ENCODE results near the gene KITLG.
"Not testable (repeated sequence)": the region's sequence is repeated elsewhere in the genome, so short reads cannot be mapped to it uniquely, and the experiment has no call there.

KITLG gene

DNA sequence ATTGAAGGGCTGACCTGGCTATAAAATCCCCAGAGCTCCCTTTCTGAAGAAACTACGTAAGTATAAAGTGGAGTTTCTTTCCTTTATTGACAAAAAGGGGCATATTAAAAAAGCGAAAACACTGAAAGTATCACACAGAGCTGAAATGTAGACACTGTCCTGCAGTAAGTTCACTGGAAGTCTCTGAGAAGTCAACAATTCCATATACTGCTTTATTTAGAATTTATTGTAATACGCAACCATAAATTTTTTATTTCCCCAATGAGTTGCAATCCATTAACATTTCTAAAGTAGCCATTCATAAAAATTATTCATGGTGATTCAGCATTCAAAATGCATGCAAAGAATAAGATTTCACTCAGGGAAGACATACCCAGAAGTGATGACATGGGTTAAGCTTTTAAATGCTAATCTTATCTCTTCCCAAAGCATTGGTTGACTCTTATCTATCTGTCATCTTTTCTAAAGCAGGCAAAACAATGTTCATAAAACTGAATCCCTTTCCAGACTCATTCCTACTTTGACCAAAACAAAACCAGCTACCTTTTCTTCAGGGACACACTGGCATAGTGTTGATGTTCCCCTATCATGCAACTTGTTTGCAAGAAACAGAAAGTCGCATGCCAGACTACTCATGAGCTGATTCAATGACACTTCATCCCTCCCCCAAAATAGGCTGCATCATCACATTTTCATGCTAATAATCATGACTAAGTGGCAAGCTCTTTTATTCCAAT lies 17.3 kb downstream of the KITLG start:
- no peaks in the 10 kb centered on the region for H3K36me3 Mint-ChIP-seq (ENCODE audit: low read depth)
- no peaks in the 10 kb centered on the region for H3K9me3 Mint-ChIP-seq
- H3K27me3 Mint-ChIP-seq (ENCODE audit: low read depth): no peaks in the 10 kb centered on the region
- no peak overlapping the region for H3K27ac Mint-ChIP-seq
- no peak overlapping the region for H3K4me3 Mint-ChIP-seq
- H3K4me1 Mint-ChIP-seq (ENCODE audit: low read depth): no peaks in the 10 kb centered on the region

DNA sequence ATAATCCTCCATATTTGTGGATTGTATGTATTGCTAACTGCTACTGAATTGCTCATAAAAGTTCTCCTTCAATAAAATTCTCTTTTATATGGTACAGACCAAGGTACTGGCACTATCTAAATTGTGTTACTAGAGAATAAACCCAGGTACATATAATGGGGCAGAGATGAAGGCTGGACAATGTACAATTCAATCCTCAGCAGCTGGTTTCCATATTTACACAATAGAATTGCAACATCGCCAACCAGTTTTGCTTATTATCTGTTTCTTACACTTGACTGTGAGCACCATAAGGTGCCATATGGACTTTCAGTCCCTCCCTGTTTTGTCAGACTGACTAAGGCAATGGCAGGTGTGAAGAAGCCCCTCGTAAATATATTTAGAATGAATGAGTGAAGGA lies 18.1 kb downstream of the KITLG start:
- Mint-ChIP-seq H3K9me3 (no peaks in the 10 kb centered on the region), H3K36me3 (ENCODE audit: low read depth) (no peaks in the 10 kb centered on the region), H3K27me3 (ENCODE audit: low read depth) (no peaks in the 10 kb centered on the region), H3K4me1 (ENCODE audit: low read depth) (no peaks in the 10 kb centered on the region), H3K27ac (no peak overlapping the region), H3K4me3 (no peak overlapping the region)

DNA sequence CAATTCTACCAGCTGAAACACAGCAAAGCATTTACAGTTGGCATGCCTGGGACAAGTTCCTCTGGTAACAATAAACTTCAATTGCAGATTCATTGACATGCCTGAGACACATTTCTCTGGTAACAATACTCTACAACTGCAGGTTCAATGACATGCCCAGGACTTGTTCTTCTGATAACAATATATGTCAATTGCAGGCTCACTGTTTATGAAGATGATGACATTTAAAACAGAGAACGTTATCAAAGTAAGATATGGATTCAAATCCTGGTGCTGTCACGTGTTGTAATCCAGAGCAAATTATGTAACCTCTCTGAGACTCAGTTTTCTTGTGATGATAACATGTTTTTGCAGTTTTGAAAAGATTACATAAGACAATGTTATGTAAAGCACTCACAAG lies 20.5 kb downstream of the KITLG start:
- H3K36me3 Mint-ChIP-seq (ENCODE audit: low read depth): no peaks in the 10 kb centered on the region
- no peaks in the 10 kb centered on the region for H3K9me3 Mint-ChIP-seq
- no peaks in the 10 kb centered on the region for H3K4me1 Mint-ChIP-seq (ENCODE audit: low read depth)
- H3K27ac Mint-ChIP-seq: no peak overlapping the region
- H3K4me3 Mint-ChIP-seq: no peak overlapping the region
- H3K27me3 Mint-ChIP-seq (ENCODE audit: low read depth): no peaks in the 10 kb centered on the region

DNA sequence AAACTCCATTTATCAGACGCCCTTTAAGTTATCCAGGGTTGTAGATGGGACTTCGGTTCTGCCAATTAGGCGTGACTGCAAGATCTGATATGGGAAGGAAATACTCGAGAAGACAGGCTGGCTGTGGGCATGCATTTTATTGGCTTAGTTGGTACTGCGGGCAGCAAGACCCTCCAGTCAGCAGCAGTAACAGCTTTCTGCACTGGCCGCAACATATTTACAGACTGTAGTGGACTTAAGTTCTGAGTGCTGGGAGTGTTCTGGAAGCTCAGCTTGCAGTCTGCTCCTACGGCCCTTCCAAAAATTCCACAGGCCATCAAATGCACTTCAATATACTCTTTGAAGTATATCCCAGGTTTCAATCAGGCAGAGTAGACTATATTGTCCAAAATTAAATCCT lies 21.1 kb downstream of the KITLG start:
- Mint-ChIP-seq H3K4me3 (no peak overlapping the region), H3K27ac (no peak overlapping the region), H3K9me3 (no peaks in the 10 kb centered on the region), H3K27me3 (ENCODE audit: low read depth) (no peaks in the 10 kb centered on the region), H3K36me3 (ENCODE audit: low read depth) (no peaks in the 10 kb centered on the region), H3K4me1 (ENCODE audit: low read depth) (no peaks in the 10 kb centered on the region)

DNA sequence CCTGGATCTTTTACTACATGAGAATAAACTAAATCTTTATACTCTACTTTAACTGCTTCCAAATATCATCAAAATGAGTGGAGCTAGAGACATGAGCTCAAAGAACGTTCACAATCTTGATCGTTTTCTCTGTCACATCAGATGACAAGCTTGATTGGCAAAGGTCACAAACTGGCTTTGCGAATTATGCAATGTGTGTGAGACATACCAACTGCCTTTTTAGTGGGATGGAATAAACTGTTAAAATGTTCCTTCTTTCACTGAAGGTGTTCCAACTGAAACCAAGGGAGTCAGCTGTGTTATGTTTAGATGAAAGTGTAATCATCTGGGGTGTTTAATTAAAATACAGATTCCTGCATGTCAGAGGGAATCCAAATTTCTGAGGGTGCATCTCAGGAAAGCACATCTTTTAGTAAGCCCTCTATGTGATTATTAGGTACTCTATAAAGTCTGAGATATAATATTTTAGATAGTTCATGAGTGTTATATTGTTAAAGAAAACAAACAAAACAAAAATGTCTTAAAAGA lies 21.9 kb downstream of the KITLG start:
- H3K36me3 Mint-ChIP-seq (ENCODE audit: low read depth): no peaks in the 10 kb centered on the region
- no peak overlapping the region for H3K4me3 Mint-ChIP-seq
- H3K27me3 Mint-ChIP-seq (ENCODE audit: low read depth): no peaks in the 10 kb centered on the region
- H3K9me3 Mint-ChIP-seq: no peaks in the 10 kb centered on the region
- H3K4me1 Mint-ChIP-seq (ENCODE audit: low read depth): no peaks in the 10 kb centered on the region
- H3K27ac Mint-ChIP-seq: no peak overlapping the region

DNA sequence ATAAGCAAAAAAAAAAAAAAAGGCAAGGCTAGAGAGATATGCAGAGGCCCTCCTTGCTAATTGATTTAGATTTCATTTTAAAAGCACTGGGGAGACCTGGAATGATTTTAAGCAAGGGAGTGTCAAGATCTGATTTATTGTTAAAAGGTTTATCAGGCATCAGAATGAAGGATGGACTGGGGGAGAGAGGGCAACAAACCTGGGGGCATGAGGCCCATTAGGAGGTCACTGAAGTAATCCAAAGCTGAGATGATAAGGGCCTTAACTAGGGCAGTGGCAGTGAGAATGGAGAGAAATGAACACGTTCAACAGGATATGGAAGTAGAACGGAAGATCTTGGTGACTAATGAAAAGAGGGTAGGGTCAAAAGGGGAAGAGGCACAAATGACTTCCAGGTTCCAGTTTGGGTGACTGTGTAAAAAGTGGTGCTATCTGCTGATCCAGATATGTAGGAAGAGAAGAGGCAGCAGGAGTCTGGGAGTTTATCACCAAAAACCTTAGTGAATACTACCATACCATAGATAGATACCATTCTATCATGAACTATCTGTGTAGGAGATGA lies 24.0 kb downstream of the KITLG start:
- Mint-ChIP-seq H3K4me3 (no peak overlapping the region), H3K9me3 (no peaks in the 10 kb centered on the region), H3K27me3 (ENCODE audit: low read depth) (no peaks in the 10 kb centered on the region), H3K36me3 (ENCODE audit: low read depth) (no peaks in the 10 kb centered on the region), H3K27ac (no peak overlapping the region), H3K4me1 (ENCODE audit: low read depth) (no peaks in the 10 kb centered on the region)

DNA sequence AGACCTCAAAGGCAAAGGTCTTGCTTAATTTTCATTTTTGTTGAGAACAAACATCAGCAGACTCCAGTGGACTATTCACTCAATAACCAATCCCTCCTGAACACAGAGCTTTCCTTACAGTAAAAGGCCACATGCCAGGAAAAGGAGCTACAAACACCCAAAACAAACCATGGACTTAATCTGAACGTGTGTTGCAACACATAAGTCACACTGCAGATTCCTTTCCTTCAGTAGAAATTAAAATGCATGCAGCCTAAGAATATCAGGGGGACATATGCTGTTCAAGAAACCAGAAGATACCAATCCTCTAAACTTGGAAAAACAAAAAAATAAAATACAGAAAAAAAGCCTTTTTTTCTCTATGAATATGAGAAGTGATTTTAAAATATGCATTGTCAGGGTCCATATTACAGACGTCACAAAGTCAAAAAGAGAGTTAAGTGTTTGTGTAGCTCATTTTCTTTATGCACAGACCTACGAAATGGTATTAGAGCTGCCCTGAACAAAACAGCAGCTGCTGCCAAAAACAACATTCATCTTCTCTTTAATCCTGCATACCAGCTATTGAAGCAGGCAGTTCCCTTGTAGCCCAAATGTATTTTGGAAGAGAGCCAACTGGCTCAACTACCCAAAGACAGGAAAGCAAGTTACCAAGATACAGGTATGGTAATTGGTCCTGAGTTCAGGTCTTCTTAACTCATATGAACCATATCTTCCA lies 26.2 kb downstream of the KITLG start:
- H3K27ac Mint-ChIP-seq: no peak overlapping the region
- H3K27me3 Mint-ChIP-seq (ENCODE audit: low read depth): no peaks in the 10 kb centered on the region
- H3K36me3 Mint-ChIP-seq (ENCODE audit: low read depth): no peaks in the 10 kb centered on the region
- no peaks in the 10 kb centered on the region for H3K4me1 Mint-ChIP-seq (ENCODE audit: low read depth)
- no peaks in the 10 kb centered on the region for H3K9me3 Mint-ChIP-seq
- no peak overlapping the region for H3K4me3 Mint-ChIP-seq

DNA sequence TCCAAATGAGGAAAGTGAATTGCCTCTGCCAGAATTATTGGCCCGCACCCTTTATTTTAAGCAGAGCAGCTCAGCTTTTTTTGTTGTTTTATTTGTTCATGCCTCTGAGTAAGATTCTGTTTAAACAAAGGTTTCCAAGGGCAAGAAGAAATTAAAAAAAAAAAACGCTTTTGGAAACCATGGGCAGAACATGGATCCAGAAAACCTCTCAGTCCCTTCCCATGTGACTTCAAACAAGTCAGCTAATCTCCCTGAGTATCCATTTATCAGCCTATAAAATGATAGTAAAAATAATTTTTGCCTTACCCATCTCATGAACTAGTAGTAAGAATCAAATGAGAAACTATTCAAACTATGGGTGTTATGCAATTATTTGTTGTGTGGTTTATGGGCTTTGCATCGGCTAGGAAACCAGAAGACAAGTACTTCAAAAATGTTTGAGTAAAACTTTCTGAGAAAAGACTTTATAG lies 27.6 kb downstream of the KITLG start:
- Mint-ChIP-seq H3K9me3 (no peaks in the 10 kb centered on the region), H3K36me3 (ENCODE audit: low read depth) (no peaks in the 10 kb centered on the region), H3K27me3 (ENCODE audit: low read depth) (no peaks in the 10 kb centered on the region)

DNA sequence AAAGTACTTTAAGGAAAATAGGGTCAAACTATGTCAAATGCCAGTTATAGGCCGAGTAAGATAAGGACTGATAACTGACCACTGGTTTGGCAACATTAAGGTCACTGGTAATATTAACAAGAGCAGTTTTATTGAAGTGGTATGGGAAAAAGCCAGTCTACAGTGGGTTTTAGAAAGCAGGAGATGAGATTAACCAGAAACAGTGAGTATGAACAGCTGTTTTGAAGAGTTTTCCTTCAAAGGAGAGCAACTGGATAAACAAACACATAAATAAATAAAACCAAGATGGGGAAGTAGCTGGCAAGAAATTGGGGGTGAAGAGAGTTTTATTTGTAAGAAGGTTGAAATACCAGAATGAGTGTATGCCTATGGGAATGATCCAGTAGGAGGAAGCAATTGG lies 30.3 kb downstream of the KITLG start:
- Mint-ChIP-seq H3K36me3 (ENCODE audit: low read depth) (no peaks in the 10 kb centered on the region), H3K27ac (no peak overlapping the region), H3K4me1 (ENCODE audit: low read depth) (no peaks in the 10 kb centered on the region), H3K9me3 (no peaks in the 10 kb centered on the region), H3K27me3 (ENCODE audit: low read depth) (no peaks in the 10 kb centered on the region), H3K4me3 (no peak overlapping the region)

More for the DNA sequence above, 27.6 kb downstream of the KITLG start:
- Mint-ChIP-seq H3K4me3 (no peak overlapping the region), H3K27ac (no peak overlapping the region), H3K4me1 (ENCODE audit: low read depth) (no peaks in the 10 kb centered on the region)

DNA sequence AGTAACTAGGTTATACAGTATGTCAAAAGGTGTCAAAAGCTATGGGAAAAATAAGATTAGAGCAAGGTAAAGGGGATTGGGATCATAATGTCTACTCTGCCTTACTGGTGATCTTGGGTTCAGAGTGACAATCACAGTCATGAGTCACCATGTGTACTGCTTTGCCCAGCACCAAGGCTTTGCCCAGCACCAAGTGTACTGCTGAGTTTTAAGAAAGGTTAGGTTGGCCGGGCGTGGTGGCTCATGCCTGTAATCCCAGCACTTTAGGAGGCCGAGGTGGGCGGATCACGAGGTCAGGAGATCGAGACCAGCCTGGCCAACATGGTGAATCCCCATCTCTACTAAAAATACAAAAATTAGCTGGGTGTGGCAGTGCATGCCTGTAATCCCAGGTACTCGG lies 32.3 kb downstream of the KITLG start:
- not testable (repeated sequence) for H3K36me3 Mint-ChIP-seq (ENCODE audit: low read depth); H3K9me3 Mint-ChIP-seq; H3K27ac Mint-ChIP-seq; H3K4me1 Mint-ChIP-seq (ENCODE audit: low read depth); H3K27me3 Mint-ChIP-seq (ENCODE audit: low read depth); H3K4me3 Mint-ChIP-seq

DNA sequence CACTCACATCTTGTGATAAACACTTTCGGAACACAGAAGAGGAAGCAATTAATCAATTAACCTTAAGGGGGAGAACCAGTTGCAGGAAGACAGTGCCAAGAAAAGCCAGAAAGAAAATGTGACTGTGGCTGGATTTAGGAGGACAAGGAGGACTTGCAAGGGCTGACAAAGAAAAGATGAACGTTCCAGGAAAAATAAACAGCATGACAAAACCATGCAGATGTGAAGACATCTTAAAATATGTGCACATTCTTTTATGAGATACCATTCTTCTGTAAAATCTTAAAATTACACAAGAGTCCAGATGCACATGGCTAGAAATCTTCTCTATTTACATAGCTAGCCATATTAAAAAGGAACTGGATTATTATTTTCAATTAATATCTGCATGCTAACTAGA lies 33.4 kb downstream of the KITLG start:
- Mint-ChIP-seq H3K27me3 (ENCODE audit: low read depth) (no peaks in the 10 kb centered on the region), H3K4me1 (ENCODE audit: low read depth) (no peaks in the 10 kb centered on the region), H3K27ac (no peak overlapping the region), H3K36me3 (ENCODE audit: low read depth) (no peaks in the 10 kb centered on the region), H3K9me3 (no peaks in the 10 kb centered on the region), H3K4me3 (no peak overlapping the region)

DNA sequence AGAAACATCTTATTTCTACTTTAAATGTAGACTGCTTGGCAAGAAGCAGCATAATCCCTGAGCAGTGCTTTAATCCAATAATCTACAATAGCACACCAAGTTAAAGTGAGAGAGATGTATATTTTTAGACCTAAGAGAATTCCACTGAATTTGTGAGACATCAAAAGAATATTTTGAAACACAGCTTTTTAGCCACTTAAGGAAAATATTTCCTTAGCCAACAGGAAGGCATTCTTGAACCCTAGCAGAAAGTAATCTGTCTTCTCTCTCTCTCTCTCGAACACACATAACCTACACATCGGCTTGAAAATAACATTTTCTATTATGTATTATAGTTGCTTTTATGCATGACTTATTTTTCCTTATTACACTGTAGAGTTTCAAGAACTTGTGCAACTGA lies 34.0 kb downstream of the KITLG start:
- Mint-ChIP-seq H3K36me3 (ENCODE audit: low read depth) (no peaks in the 10 kb centered on the region), H3K4me3 (no peak overlapping the region), H3K4me1 (ENCODE audit: low read depth) (no peaks in the 10 kb centered on the region), H3K27me3 (ENCODE audit: low read depth) (no peaks in the 10 kb centered on the region), H3K9me3 (no peaks in the 10 kb centered on the region), H3K27ac (no peak overlapping the region)

DNA sequence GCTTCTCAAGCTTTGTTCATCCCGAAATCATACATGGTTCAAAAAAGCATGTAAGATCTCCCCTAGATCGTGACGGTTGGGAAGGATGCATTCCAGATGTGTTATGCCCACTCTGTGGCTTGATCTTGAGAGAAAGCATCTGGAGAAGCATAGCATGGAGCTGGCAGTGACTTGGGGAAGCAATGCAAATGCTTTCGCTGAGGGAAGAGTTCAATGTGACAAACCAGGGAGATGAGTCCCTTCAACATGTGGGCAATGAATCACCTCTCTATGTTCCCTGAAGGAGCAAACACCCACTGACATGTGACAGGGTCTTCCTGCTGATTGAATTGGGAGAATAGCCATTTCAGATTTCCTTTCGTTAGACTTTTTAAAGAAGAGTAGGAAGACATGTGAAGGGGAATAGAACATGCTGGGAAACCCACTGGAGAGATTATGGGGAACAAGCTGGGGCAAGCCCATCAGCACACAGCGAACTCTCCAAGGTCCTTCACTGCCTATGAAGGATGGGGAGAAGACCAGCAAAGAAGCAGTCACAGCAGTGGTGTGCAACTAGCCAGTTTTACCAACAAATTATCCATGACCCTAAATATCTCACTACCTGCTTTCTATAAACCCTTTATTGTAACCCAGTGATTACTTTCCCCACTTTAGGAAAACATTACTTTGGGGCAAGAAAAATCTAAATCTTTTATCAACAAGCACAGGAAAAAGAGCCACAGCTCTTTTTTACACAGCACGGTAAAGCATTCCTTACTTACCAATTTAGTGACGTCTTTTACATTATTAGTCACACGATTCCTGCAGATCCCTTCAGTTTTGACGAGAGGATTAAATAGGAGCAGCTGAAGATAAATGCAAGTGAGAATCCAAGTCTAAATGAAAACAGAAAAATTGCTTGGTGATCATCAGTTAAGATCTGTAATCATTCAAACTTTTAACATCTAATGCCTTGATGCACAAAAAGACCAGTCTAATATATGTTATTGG lies 35.0 kb downstream of the KITLG start:
- H3K4me1 Mint-ChIP-seq (ENCODE audit: low read depth): no peaks in the 10 kb centered on the region
- no peaks in the 10 kb centered on the region for H3K27me3 Mint-ChIP-seq (ENCODE audit: low read depth)
- no peak overlapping the region for H3K27ac Mint-ChIP-seq
- H3K4me3 Mint-ChIP-seq: no peak overlapping the region
- no peaks in the 10 kb centered on the region for H3K9me3 Mint-ChIP-seq
- no peaks in the 10 kb centered on the region for H3K36me3 Mint-ChIP-seq (ENCODE audit: low read depth)

DNA sequence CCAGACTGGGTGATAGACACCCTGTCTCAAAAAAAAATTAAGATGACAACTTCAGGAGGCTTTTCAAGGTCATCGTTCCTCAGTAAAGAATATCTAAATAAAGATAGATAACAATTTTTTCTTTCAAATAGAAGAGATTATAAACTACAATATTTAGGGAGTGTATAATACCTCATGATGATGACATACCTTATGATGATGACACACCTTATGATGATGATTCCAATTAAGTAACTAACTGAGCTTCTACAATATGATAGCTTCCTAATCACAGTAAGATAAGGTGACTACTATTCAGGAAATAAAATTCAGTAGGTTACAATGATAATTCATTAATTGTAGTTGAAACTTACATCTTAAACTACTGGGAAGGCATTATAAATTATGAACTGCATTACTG lies 40.4 kb downstream of the KITLG start:
- H3K27me3 Mint-ChIP-seq (ENCODE audit: low read depth): no peaks in the 10 kb centered on the region
- no peaks in the 10 kb centered on the region for H3K9me3 Mint-ChIP-seq
- no peaks in the 10 kb centered on the region for H3K4me1 Mint-ChIP-seq (ENCODE audit: low read depth)
- no peak overlapping the region for H3K4me3 Mint-ChIP-seq
- no peak overlapping the region for H3K27ac Mint-ChIP-seq
- no peaks in the 10 kb centered on the region for H3K36me3 Mint-ChIP-seq (ENCODE audit: low read depth)

All from T-helper 1 cell treated with Interleukin-12 subunit alpha and Interleukin-12 subunit beta and Interleukin-4 antibody, amounts not matched to agents 30 μg/mL and 1 μg/mL, for 36 hours (primary cell).